Tongue (tissue), 2 donors: ENCODE results near the gene AMBP. TPM values are rescaled to one million over a fixed set of nuclear protein-coding genes. Genes with fewer than 3 reads are reported as not detected.
"Not testable (repeated sequence)": the region's sequence is repeated elsewhere in the genome, so short reads cannot be mapped to it uniquely, and the experiment has no call there.

Experiments
- DNase-seq: peaks from one replicate; pipeline ENCODE4 v3.0.0-alpha.2; 2015
- total RNA-seq: library from RNA; depleted of rRNA; stranded (reverse); fragments of >200 nt; gene quantifications from one replicate; pipeline ENCODE4 v1.2.3, GENCODE V29; 2014

AMBP gene
- total RNA-seq, 1 donor from 2014 or later, result not detected

GRCh38 chr9:114050646-114051045 is 27.5 kb downstream of the AMBP start:
- no peak for DNase-seq

DNA sequence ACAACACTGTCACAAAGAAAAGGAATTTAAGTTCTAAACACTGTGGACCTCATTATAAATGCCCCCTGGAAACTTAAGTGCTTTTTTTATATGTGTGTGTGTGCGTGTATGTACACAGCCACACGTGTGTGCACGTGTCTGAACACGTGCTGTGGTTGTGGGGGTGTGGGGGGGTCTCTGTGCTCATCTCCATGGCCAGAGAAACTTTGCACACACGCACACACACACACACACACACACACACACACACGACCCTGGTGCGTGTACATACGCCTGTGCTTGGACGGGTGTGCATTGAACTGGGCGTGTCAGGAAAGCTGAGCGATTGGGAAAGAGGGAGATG is 27.9 kb downstream of the AMBP start:
- DNase-seq, result no peak

- DNase-seq, result no peak
Observed at GRCh38 chr9:114049441-114050225, 28.5 kb downstream of the AMBP start.

- no peak for DNase-seq
Observed at GRCh38 chr9:114048533-114049415, 29.3 kb downstream of the AMBP start.

DNA sequence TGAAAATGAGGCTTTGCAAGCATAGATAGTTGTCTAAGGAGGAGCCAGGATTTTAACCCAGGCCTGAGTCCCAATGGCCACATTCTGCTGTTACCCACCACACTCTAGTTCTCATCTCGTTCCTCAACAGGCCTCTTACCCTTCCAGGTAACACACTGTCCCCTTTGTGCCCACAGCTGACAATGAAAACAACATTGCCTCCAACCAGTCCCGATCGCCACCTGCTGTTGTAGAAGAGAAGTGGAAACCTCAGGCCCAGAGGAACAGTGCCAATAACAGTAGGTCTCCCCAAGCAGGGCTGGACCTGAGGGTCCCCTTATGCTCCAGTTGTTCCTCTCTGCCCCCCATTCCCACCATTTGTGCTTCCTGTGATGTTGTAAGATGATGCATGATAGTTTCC is 30.4 kb downstream of the AMBP start:
- DNase-seq, result no peak

- no peak for DNase-seq
Observed at GRCh38 chr9:114046875-114047274, 31.2 kb downstream of the AMBP start.

GRCh38 chr9:114046237-114046755 is 31.8 kb downstream of the AMBP start:
- DNase-seq, result no peak

DNA sequence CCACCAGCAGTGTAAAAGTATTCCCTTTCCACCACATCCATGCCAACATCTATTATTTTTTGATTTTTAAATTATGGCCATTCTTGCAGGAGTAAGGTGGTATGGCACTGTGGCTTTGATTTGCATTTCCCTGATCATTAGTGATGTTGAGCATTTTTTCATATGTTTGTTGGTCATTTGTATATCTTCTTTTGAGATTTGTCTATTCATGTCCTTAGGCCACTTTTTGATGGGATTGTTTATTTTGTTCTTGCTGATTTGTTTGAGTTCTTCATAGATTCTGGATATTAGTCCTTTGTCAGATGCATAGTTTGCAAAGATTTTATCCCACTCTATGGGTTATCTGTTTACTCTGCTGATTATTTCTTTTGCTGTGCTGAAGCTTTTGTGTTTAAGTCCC is 34.4 kb downstream of the AMBP start:
- not testable (repeated sequence) for DNase-seq

DNA sequence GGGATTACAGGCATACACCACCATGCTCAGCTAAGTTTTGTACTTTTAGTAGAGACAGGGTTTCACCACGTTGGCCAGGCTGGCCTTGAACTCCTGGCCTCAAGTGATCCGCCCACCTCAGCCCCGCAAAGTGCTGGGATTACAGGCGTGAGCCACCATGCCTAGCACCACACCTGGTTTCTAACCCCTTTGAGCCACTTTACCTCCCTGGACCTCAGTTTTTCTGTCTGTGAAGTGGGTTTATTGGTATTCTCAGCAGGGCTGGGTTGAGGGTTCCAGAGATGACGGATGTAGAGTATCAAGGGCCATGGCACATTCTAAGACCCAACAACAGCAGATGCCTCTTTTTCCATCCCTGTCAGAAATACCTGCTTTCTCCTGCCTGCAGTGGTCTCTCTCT is 38.6 kb downstream of the AMBP start:
- DNase-seq, result no peak

- no peak for DNase-seq
Observed at GRCh38 chr9:114038724-114039313, 39.3 kb downstream of the AMBP start.

DNA sequence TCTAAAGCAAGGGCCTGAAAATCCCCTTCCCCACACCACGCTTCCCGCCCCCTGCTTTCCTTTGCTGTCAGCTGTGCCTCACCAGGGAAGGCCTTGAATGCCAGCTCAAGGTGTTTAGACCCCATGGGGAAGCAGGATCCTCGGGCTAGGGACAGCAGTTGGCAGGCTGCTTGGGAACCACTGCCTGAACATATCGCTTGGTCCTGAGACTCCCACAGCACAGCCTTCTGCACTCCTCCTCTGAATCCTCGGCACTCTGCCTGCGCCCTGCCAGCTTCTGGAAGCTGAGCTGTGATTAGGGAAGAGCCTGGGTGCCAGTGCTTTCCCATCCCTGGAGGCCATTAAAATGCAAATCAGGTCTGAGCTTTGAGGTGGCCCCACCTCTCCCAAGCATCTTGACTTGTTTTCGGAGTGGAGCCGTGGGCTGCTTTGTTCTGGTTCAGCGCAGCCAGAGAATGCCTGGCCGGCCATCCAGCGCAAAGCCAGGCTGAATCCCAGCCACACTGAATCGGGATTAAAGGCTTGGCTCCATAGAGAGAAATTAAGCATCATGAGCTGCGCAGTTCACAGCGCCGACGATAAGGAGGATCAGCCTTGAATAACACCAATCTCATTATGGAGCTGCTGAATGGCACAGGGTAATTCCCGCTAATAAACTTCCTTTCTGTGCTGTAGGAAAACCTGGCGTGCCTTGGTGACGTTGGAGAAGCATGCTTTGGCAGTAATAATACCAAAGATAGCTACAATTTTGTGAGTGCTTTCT is 40.0 kb downstream of the AMBP start:
- peak; percentile 19 for DNase-seq

- DNase-seq, result no peak
Observed at GRCh38 chr9:114037249-114037648, 40.9 kb downstream of the AMBP start.

- no peak for DNase-seq
Observed at GRCh38 chr9:114035845-114036801, 42.0 kb downstream of the AMBP start.

GRCh38 chr9:114035221-114035844 is 42.8 kb downstream of the AMBP start:
- no peak for DNase-seq

DNA sequence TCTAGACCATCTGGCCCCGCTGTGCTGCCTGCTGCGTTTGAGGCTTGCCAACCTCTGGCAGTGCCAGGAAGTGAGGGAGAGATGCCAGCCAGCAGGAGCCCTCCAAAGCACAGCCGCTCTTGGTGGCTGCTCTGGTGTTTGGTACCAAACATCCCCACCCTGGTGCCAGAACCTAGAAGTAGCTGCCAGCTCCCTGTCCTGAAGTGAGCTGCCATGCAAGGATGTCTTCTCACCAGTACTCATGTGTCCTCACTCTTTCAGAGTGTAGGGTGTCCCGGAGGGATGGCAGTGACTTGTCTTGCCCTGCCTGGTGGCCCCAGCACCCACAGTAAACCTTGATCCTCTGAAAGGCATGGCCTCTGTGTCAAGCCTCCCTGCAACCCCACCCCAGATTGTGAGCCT is 43.4 kb downstream of the AMBP start:
- DNase-seq, result peak; percentile 16

- DNase-seq, result no peak
Observed at GRCh38 chr9:114034196-114034595, 43.9 kb downstream of the AMBP start.

GRCh38 chr9:114033397-114034103 is 44.5 kb downstream of the AMBP start:
- DNase-seq, result peak; percentile 60

GRCh38 chr9:114031948-114032840 is 45.9 kb downstream of the AMBP start:
- DNase-seq, result no peak
